COLO668 (cell line): Measurements from ENCODE around the gene MEF2D.

Experiments
- DNase-seq: peaks from one replicate; lab custom pipeline; 2025; ENCODE audit not compliant: unreplicated experiment; lab: John Stamatoyannopoulos, UW

Gene MEF2D

DNA sequence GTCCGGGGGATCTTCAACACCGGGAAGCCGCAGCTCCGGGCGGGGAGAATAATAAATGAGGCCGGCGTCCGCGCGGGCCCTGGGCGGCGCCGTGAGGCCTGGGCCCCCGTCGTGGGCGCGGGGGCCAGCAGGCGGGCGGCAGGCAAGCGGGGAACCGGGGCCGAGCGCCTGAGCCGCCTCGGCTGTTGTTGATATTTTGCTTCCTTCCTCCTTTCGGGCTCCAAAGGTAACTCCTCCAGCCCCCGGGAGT lies at the start of gene MEF2D:
Gene MEF2D (minus strand): TSS at position 233 of the 250 bp plus-strand sequence. CDS start 17,483 bp downstream, outside the sequence.
- DNase-seq: no peak

DNA sequence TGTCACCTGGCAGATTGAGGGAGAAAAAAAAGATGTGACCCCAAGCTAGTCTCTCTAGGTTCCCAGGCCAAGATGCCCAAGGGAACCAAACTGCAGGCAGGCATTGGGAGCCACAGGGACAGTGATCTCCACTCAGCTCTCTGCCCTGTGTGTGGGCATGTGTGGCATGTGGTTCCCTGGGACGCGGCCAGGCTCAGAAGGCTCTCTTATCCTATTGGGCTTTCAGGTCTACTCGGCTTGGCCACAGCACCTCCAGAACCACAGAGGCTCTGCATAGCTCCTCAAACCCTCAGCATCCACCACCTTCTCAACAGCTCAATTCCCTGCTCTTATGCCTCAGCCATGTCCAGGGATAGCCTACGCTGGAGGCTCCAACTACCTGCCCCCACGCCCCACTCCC lies 49.8 kb upstream of the MEF2D start:
- no peak for DNase-seq

DNA sequence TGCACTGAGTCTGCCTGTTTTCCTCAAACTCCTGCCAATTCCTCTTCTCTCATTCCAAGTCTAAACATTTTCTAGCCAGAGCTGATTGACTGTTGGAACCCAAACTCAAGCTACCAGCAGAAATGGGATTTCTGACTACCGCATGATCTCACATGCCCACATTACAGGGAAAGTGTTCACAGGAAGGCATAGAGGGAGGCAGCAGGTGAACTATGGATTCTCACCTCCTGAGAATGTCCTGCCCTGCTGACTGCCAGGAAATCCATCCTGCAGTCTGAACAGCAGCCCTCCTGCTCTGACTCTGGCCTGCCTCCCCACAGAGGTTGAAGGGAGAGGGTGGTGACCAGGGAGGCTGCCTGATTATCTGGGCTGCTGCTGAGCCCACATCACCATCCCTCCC lies 49.3 kb upstream of the MEF2D start:
- no peak for DNase-seq

DNA sequence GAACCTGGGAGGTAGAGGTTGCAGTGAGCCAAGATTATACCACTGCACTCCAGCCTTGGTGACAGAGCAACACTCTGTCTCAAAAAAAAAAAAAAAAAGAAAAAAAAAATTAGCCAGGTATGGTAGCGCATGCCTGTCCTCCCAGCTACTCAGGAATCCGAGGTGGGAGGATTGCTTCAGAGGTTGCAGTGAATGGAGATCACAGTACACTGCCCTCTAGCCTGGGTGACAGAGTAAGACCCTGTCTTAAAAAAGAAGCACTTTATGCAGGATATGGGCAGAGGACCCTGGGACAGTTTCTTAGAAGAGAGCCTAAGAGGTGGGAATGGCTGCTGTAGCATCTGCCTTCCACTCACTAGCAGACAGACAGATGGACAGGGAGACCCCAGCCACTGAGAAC lies 48.8 kb upstream of the MEF2D start:
- no peak for DNase-seq

DNA sequence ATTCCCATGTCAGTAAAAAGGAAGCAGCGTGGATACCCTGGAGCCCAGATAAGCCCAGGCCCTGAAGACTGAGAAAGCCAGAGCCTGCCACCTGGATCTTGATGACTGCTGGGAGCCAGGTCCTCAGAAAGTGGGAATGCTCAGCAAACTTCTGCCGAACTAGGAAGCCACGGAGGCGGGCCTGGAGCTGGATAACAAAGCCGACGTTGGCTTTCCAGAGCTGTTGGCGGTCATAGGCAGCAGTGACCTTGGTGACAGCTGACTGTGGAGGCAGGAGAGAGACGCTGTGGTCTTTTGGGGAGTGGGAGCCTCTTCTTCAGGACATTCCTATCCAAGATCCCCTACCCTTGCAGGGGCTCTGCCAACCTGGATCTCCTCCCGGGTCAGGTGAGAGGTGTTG lies 47.4 kb upstream of the MEF2D start:
- no peak for DNase-seq

DNA sequence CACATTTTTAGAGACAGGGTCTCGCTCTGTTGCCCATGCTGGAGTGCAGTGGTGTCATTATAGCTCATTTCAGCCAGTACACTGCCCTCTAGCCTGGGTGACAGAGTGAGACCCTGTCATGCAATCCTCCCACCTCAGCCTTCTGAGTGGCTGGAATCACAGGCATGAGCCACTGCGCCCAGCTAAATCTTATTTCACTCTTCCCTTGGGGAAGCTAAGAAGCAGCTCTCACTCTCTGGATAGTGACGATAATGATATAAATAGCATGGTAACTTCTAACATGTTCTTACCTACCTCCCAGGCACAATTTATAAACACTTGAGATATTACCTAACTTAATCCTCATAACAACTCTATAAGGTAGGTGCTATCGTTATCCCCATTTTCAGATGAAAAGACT lies 46.9 kb upstream of the MEF2D start:
- no peak for DNase-seq

DNA sequence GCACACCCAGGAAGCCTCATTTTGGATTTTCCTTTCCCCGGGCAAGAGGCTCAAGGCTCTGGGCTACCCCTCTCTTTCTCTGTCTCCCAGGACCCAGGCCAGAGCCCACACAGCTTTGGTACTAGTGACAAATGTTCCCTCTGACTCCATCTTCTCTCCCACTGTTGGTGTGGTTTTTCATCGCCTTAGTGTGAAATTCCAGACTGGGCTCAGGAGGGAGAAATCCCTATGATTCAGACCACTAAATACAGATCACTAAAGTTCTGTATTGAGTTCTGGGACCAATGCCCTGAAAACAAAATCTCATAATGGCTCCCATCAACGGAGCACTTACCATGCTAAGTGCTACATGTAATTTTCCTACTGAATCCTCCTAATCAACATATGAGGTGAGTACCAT lies 45.7 kb upstream of the MEF2D start:
- no peak for DNase-seq

DNA sequence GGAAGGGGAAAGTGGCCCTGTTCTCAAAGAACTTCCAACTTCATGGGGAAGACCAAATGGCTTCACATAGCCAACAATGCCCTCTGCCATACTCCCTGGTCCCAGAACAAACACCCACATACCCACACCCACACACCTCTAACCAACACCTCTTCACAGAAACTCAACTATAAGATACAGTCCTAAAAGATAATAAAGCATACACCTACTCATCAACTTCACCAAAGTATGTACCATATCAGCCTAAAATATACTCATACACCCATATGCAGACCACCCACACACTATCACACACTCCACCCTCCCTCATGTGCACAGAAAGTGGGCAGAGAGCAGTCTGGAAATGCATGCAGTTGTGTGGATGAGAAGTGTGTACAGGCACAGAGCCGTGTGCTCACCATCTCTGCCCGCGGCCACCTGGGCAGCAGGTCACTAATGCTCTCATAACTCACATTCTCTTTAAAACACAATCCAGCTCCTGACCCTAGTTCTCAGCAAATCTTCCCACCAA lies 44.1 kb upstream of the MEF2D start:
- no peak for DNase-seq

DNA sequence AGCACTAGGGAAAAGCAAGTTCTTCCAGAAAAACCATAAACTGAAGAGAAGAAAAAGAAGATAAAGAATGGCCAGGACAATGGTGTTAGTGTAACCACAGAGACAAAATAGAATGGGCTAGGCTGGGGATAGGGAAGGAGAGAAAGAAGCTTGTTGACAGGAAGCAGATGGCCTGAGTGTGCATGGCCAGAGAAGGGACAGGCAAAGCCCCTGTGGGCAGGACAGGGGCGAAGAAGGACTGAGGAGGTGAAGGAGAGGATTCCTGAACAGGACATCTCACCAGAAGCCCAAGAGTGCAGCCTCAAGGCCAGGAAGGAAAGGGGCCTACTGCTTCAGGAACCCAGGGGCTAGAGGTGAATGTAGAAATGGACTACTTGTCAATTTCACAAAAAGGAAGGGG lies 42.5 kb upstream of the MEF2D start:
- no peak for DNase-seq

DNA sequence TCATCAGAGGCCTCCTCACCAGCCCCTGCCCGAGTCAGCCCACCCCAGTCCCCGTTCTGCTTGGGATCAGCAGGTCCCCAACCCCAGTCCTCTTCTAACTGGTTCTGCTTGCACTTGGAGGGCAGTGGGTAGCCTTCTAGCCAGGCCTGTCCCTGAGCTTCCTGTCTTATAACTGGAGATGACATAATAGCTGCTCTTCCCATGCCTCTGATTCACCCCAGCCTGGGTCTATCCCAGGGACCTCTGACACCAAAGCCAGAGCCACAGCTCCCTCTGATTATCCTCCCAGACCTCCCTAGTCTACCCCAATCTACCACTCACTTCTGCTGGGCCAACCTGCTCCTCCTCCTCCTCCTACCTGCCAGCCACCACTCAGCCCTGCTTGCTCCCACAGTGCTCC lies 40.4 kb upstream of the MEF2D start:
- DNase-seq: no peak

DNA sequence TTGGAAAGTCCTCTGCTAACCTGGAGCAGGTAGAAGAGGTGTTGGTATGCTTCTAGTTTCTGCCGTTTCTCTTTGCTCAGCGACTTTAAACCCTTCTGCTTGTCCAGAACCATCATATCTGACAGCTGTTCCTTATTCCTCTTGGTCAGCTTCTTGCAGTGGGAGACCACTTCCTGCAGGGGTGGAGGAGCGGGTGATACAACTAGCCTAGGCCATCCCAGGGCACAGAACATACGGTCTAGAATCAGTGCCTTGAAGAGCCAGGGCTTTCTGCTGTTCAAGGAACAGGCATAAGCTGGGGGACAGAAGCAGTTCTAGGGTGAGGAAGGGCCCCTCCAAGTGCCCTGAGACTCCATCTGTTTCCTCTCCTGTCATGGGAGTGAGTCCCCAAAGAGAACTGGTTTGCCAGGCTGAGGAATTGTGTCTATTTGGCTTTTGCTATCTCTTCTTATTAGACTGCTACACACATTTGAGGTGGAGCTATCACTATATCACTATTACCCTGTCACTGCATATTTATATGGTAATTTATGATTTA lies 39.3 kb upstream of the MEF2D start:
- DNase-seq: no peak

DNA sequence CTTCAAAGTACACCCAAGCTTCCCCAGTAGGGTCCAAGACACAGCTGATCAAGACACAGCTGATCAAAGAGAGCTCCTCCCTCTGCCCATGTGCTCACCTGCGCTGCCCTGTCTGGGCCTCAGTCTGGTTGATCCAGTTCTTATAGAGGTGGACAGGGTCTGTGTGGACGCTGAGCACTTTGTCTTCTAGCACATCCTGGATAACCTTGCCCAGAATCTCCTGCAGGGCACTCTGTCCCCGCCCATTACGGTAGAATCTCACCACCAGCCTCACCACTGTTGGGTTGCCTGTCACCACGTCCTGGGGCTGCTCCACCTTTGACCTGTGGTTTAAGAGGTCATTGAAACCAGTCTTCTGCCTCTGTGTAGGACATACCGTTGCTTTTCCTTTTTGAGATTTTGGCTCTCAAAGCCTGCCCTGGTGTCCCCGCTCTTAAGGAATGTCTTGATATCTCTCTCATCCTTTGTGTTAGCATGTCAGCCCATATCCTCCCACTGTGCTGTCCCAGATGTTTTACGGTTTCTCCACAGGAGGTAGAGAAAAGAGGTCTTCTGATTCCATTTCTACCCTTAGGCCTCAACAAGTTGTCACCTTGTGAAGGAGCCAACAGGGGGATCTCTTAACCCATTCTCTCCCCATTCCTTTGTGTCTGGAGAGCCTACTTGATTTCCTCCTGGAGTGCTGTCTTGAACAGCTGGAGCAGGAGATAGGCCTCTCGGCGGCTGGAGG lies 38.3 kb upstream of the MEF2D start:
- no peak for DNase-seq

DNA sequence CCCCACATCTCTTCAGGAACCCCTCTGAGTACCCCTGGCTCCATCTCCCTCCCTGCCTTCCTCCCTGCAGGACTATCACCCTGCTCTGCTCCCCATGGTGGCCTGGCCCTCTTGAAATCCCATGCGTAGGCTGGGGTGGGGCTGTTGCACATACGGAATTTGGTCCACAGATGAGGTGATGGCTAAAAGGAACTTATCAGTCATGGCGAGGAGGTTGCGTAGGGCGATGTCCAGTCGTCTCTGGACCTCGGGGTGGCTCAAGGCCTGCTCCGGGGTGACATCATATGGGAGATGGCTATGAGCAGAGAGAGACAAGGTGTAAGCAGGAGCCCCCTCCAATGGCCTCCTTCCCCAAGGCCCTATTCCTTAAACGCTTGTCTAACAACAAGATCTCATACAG lies 36.5 kb upstream of the MEF2D start:
- DNase-seq: no peak

DNA sequence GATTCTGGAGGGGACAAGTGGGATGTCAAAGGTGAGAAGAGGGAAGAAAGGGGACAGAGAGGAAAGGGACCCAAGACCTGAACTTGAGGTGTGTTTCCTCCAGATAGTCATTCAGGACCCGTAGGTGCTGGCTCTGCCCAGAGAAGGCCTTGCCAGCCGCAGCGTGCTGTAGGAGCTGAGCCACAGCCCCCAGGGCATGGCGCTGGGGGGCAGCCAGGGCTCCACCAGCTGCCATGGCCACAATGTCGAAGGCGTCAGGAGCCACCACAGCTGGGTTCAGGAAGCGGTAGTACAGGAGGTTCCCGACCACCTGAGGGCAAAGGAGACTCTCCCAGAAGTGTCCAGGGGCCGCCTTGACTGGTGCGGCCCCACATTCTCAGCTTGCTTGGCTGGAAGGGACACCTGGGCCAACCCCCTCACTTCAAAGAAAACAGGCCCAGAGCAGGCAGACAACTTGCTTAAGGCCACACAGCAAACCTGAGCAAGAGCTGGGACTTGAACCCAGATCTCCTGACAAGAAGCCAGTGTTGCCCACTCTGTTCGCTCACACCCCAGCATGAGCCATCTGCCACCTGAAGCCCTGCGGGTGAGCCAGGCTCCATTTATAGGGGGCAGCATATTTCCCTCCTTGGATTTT lies 34.0 kb upstream of the MEF2D start:
- DNase-seq: no peak

DNA sequence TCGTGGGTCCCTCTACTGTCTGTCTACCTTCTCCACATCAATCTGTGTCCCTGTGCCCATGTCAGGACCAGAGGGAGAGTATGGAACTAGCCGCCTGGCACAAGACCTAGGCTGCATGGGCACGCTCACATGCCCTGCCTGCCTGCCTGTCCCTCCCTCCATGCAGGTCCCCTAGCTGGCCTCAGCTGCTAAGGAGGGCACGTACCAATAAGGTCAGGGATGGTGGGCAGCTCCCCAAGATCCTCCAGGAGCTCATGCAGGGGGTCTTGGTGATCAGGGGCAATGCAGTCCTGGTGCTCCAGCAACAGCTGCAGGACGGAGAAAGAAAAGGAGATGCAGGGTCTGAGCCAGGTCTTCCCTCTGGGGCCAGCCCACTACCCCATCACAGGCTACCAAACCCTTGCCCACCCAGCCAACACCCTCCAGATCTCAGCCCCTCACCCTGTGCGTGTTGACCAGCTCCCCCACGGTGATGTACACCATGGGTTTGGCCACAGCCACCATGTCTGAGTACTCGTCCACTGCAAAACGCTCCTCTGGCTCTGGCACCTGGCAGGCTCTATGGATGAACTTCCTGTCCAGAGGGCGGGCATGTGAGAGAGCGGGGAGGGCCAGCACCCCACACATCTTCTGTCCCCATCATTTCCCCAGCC lies 33.1 kb upstream of the MEF2D start:
- no peak for DNase-seq

DNA sequence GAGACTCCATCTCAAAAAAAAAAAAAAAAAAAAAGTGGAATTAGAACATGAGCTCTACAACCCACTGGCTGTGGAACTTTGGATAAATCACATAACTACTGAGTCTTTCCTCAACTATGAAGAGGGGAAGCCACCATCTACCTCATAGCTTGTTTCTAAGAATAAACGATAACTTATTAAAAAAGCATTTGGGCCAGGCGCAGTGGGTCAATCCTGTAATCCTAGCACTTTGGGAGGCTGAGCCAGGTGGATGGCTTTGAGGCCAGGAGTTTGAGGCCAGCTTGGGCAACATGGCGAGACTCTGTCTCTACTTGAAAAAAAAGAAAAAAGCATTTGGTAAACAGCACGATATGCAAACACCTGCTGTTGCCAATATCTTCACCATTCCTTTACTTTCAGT lies 31.8 kb upstream of the MEF2D start:
- DNase-seq: no peak

DNA sequence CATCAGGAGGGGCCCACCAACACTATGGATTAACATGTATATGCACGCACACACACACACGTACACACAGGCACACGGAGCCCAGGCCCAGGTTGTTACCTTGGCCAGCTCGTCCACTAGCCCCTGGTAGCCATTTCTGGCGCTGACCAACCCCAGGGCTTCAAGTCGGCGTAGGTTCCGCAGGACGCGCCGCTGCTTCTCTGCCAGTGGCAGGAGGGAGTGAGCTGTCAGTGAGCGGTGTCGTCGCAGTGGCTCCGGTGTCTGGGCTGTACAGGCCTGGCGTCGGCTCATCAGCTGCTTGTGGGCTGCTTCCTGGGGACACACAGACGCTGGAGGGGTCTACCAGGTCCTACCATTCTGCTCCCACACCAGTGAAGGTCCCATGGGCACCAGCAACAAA lies 29.4 kb upstream of the MEF2D start:
- no peak for DNase-seq

DNA sequence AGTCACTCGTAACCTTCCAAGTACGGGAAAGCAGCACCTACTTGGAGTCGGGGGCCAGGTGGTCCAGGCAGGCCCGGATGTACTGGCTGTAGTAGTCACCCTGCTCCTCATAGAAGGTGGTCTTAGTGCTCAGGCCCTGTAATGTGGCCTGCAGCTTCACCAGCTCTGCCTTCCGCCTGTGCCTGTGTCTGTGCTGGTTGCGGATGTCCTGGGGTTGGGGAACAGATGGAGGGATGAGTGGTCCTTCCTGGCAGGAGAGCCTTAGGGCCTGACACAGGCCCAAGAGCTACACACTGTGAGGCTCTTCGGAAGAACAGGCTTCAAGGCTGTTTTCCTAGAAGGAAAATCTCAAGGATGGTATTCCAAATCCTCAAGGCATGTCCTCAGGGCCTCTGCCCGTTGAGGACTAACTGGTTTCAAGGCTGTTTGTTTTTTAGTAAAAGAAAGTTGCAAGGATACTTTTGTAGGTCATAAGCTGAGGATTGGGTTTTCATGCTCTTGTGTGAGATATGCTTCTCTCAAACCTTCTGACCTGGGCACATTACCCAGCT lies 28.4 kb upstream of the MEF2D start:
- no peak for DNase-seq

DNA sequence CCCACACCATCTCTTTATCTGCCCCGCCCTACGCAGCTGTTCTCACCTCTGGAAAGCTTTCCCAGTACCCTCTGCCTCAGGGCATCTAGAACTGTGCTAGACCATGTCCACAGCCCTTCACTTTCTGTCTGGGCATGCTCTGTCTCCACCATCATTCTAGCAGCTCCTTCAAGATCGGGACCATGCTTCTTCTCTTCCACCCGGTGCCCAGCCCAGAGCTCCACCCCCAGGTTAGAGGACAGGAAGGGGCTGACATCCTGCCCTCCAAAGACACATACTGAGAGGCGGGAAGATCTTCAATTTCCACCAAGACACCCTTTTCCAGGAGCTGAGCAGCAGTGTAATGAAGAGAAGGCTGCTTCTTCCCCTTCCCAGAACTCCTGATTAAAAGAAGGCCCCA lies 27.7 kb upstream of the MEF2D start:
- DNase-seq: no peak

DNA sequence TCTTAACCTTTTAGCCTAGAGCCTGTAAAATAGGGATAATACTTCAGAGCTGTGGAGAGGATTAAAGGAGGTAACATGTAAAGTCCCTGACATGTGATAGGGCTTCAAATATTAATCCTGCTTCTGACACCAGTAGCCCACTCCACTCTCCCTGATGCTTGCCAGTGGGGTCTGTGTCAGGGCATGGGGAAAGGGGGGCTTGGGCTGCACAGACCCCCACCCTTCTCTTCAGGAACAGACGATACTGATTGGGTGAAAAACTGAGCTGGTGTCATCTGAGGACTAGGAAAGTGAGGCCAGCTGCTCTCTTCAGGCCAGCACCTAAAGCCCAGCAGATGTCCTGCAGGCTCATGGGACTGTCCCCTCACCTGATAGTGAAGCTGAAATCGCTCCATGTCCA lies 27.0 kb upstream of the MEF2D start:
- no peak for DNase-seq

DNA sequence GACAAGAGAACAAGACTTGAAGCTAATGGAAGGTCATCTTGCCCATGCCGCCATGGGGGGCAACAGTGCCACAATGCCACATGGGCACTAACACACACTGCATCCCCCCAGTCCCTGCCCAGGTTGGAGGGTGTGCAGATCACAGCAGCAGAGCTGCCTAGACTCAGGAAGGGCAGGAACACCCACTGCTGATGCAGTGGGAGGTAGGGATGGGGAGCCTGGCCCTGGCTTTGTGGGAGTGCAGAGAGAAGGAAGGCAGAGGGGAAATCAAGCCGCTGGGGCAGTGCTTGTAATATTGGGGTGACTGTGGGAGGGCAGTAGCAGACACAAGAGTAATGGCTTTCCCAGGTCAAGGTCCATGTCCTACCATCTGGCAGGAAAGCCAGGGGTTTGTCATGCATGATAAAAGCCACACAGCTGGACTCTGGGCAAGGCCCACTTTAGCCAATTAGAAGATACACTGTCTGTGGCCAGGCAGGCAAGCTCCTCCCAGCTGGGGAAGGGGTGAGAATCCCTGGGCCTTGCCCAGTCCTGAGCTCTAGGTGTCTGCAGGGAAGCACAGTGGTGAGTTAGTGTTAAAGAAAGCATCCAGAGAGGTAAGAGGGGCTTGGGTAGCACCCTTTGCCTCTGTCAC lies 25.4 kb upstream of the MEF2D start:
- DNase-seq: no peak
